ENCODE measurements around the gene CHMP6. TPM values are rescaled to one million over a fixed set of nuclear protein-coding genes. Genes with fewer than 3 reads are reported as not detected.
A peak's percentile ranks its signal among the peaks of the same experiment; 100 is the strongest.

CHMP6 gene
- total and polyA plus RNA-seq, 4 donors: 9.6 to 24.0 (median 16.7) TPM

DNA sequence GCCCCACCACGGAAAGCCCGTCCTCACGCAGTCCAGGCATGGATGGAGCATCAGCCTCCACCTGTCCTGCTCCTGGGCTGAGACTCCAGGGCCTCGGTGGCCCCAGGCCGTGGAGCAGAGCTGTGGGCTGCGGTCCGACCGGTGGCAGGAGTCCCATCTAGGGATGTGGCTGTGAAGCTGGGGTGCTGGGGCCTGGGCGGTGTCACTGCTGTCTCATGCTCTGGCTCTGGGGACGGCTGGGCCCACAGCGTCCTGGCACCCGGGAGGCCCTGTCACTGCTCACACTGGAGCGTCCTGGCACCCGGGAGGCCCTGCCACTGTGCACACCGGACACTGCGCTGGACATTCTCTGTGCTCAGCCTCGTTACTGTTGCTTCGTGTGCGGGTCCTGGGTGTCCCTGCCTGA lies 51.7 kb downstream of the CHMP6 start:
- Histone ChIP-seq H3K36me3 (ENCODE audit: control insufficient read depth in 4 of 4, insufficient read depth in 3 of 4, low read depth in 1 of 4, low read length in 3 of 4) (peaks cover 0 to 2% (median 0%) of the 10 kb centered on the region in 4 donors), H3K27me3 (ENCODE audit: control insufficient read depth in 4 of 4, insufficient read depth in 4 of 4, low read length in 3 of 4) (no peaks in the 10 kb centered on the region), H3K27ac (ENCODE audit: low read depth in 1 of 2, low read length in 2 of 2) (peak overlapping the region; percentile 65 to 87), H3K9me3 (ENCODE audit: control insufficient read depth in 4 of 4, low read length in 3 of 4) (no peaks in the 10 kb centered on the region), H3K9ac (ENCODE audit: low read depth in 1 of 2, low read length in 2 of 2) (no peak overlapping the region), H3K4me1 (ENCODE audit: control insufficient read depth in 4 of 4, insufficient read depth in 4 of 4, low read length in 3 of 4) (peaks cover 30 to 95% (median 68%) of the 10 kb centered on the region in 4 donors), H3K4me3 (ENCODE audit: low read depth in 1 of 3, low read length in 3 of 3) (no peak overlapping the region)
- DNase-seq (ENCODE audit: low spot score): no peak
- TF ChIP-seq NR2F2 (IDR thresholded peaks at IDR 0.05) (no peak), HNF4G (IDR thresholded peaks at IDR 0.05) (no peak), RAD21 (IDR thresholded peaks at IDR 0.05) (no peak), JUND (IDR thresholded peaks at IDR 0.05) (no peak), GABPA (IDR thresholded peaks at IDR 0.05 in 1 of 2, conservative IDR thresholded peaks at IDR 0.05 in 1 of 2) (no peak), FOXA1 (IDR thresholded peaks at IDR 0.05) (no peak), FOXA2 (IDR thresholded peaks at IDR 0.05) (no peak), SP1 (IDR thresholded peaks at IDR 0.05) (no peak)
- TF ChIP-seq, protein P1, sequence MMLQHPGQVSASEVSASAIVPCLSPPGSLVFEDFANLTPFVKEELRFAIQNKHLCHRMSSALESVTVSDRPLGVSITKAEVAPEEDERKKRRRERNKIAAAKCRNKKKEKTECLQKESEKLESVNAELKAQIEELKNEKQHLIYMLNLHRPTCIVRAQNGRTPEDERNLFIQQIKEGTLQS (IDR thresholded peaks at IDR 0.05): no peak
- TF ChIP-seq, protein P2, sequence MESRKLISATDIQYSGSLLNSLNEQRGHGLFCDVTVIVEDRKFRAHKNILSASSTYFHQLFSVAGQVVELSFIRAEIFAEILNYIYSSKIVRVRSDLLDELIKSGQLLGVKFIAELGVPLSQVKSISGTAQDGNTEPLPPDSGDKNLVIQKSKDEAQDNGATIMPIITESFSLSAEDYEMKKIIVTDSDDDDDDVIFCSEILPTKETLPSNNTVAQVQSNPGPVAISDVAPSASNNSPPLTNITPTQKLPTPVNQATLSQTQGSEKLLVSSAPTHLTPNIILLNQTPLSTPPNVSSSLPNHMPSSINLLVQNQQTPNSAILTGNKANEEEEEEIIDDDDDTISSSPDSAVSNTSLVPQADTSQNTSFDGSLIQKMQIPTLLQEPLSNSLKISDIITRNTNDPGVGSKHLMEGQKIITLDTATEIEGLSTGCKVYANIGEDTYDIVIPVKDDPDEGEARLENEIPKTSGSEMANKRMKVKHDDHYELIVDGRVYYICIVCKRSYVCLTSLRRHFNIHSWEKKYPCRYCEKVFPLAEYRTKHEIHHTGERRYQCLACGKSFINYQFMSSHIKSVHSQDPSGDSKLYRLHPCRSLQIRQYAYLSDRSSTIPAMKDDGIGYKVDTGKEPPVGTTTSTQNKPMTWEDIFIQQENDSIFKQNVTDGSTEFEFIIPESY (IDR thresholded peaks at IDR 0.05): no peak
- TF ChIP-seq, protein P3, sequence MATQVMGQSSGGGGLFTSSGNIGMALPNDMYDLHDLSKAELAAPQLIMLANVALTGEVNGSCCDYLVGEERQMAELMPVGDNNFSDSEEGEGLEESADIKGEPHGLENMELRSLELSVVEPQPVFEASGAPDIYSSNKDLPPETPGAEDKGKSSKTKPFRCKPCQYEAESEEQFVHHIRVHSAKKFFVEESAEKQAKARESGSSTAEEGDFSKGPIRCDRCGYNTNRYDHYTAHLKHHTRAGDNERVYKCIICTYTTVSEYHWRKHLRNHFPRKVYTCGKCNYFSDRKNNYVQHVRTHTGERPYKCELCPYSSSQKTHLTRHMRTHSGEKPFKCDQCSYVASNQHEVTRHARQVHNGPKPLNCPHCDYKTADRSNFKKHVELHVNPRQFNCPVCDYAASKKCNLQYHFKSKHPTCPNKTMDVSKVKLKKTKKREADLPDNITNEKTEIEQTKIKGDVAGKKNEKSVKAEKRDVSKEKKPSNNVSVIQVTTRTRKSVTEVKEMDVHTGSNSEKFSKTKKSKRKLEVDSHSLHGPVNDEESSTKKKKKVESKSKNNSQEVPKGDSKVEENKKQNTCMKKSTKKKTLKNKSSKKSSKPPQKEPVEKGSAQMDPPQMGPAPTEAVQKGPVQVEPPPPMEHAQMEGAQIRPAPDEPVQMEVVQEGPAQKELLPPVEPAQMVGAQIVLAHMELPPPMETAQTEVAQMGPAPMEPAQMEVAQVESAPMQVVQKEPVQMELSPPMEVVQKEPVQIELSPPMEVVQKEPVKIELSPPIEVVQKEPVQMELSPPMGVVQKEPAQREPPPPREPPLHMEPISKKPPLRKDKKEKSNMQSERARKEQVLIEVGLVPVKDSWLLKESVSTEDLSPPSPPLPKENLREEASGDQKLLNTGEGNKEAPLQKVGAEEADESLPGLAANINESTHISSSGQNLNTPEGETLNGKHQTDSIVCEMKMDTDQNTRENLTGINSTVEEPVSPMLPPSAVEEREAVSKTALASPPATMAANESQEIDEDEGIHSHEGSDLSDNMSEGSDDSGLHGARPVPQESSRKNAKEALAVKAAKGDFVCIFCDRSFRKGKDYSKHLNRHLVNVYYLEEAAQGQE (IDR thresholded peaks at IDR 0.05): no peak
- WGBS: 76% methylated on average over 19 of the region's 19 CpGs

DNA sequence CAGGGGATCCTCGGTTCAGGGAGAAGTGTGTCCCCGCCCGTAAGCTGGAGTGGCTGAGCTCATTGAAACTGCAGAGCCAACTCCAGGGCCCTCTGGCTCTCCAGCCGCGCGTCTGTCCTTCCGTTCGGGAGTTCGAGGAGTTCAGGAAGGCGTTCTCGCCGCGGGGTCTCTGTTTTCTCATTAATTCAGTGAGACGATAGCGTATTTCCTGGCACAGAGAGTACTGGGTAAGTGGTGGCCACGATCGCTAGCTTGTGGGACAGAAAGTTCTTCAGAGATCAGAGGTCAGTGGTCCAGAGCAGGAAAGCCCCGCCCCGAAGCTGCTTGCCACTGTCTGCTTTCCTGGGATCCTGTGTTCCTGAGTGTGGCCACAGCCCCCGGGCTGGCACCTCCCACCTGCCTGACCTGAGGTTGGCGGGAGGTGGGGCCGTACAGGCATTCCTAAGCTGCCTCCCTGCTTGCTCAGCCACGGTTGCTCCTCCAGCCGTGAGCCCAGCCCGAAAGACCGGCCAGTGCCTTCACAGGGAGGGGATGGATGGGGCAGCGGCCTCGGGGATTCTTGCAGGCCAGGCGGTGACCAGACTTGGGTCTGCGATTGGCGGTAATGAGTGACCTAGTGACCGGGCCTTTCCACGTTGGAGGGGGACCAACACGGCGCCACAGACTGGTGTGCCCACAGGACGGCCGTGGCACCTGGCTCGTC lies 52.2 kb downstream of the CHMP6 start:
- no peak overlapping the region for H3K9ac ChIP-seq (ENCODE audit: low read depth in 1 of 2, low read length in 2 of 2)
- H3K4me3 ChIP-seq (ENCODE audit: low read depth in 1 of 3, low read length in 3 of 3): no peak overlapping the region
- WGBS: 43% methylated on average over 38 of the region's 38 CpGs
- peak overlapping the region; percentile 65 to 87 for H3K27ac ChIP-seq (ENCODE audit: low read depth in 1 of 2, low read length in 2 of 2)
- H3K4me1 ChIP-seq (ENCODE audit: control insufficient read depth in 4 of 4, insufficient read depth in 4 of 4, low read length in 3 of 4): peaks cover 28 to 93% (median 66%) of the 10 kb centered on the region in 4 donors
- no peak for TF ChIP-seq JUND (IDR thresholded peaks at IDR 0.05)
- TF ChIP-seq SP1 (IDR thresholded peaks at IDR 0.05): peak; percentile 70
- no peak for TF ChIP-seq GABPA (IDR thresholded peaks at IDR 0.05 in 1 of 2, conservative IDR thresholded peaks at IDR 0.05 in 1 of 2)
- TF ChIP-seq NR2F2 (IDR thresholded peaks at IDR 0.05): peak; percentile 99
- TF ChIP-seq, protein P4, sequence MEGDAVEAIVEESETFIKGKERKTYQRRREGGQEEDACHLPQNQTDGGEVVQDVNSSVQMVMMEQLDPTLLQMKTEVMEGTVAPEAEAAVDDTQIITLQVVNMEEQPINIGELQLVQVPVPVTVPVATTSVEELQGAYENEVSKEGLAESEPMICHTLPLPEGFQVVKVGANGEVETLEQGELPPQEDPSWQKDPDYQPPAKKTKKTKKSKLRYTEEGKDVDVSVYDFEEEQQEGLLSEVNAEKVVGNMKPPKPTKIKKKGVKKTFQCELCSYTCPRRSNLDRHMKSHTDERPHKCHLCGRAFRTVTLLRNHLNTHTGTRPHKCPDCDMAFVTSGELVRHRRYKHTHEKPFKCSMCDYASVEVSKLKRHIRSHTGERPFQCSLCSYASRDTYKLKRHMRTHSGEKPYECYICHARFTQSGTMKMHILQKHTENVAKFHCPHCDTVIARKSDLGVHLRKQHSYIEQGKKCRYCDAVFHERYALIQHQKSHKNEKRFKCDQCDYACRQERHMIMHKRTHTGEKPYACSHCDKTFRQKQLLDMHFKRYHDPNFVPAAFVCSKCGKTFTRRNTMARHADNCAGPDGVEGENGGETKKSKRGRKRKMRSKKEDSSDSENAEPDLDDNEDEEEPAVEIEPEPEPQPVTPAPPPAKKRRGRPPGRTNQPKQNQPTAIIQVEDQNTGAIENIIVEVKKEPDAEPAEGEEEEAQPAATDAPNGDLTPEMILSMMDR (IDR thresholded peaks at IDR 0.05; ENCODE audit: low read depth, low read length, missing input control): no peak
- no peak for TF ChIP-seq FOXA2 (IDR thresholded peaks at IDR 0.05)
- TF ChIP-seq RAD21 (IDR thresholded peaks at IDR 0.05): peak in 1 of 2 donors; percentile 7
- peak; percentile 60 to 76 for TF ChIP-seq RXRA (IDR thresholded peaks at IDR 0.05)
- TF ChIP-seq HNF4A (conservative IDR thresholded peaks at IDR 0.05): peak in 1 of 2 donors; percentile 36
- DNase-seq (ENCODE audit: low spot score): no peak
- peaks cover 0 to 2% (median 0%) of the 10 kb centered on the region in 4 donors for H3K36me3 ChIP-seq (ENCODE audit: control insufficient read depth in 4 of 4, insufficient read depth in 3 of 4, low read depth in 1 of 4, low read length in 3 of 4)
- H3K9me3 ChIP-seq (ENCODE audit: control insufficient read depth in 4 of 4, low read length in 3 of 4): no peaks in the 10 kb centered on the region
- no peaks in the 10 kb centered on the region for H3K27me3 ChIP-seq (ENCODE audit: control insufficient read depth in 4 of 4, insufficient read depth in 4 of 4, low read length in 3 of 4)

Measured in liver (tissue), 9 donors.